Activated naive CD8-positive, alpha-beta T cell treated with anti-CD3 and anti-CD28 coated beads, Interleukin-2, amount 10 ng/mL, durations not matched to agents 7 days and 5 days (primary cell): ENCODE results near the gene XCL2. TPM values are rescaled to one million over a fixed set of nuclear protein-coding genes. Genes with fewer than 3 reads are reported as not detected.
"Not testable (repeated sequence)": the region's sequence is repeated elsewhere in the genome, so short reads cannot be mapped to it uniquely, and the experiment has no call there.

ENCODE experiments used
- ATAC-seq: fragments of 150-1000 bp; cut with Tn5 transposase; one replicate; pipeline ENCODE4 v1.10.0; 2021; ENCODE audit warnings: low read depth, moderate library complexity
- POLR2A ChIA-PET: fragments of 350-600 bp; sonication (Branson Sonifier 250); formaldehyde crosslinking; loops from one replicate; lab custom pipeline; 2021; ENCODE audit warnings: antibody characterized with exemption; lab: Charles Lee
- DNase-seq: peaks from one replicate; pipeline ENCODE4 v3.0.0; 2021
- H3K27ac Mint-ChIP-seq: one replicate; pipeline ENCODE4 v1.8.0; 2022; ENCODE audit warnings: mild to moderate bottlenecking, mixed read lengths
- H3K27me3 Mint-ChIP-seq: one replicate; pipeline ENCODE4 v1.8.0; 2022; ENCODE audit warnings: mild to moderate bottlenecking, moderate library complexity, mixed read lengths
- H3K36me3 Mint-ChIP-seq: one replicate; pipeline ENCODE4 v1.8.0; 2021; ENCODE audit warnings: mild to moderate bottlenecking, mixed read lengths
- H3K4me1 Mint-ChIP-seq: one replicate; pipeline ENCODE4 v1.8.0; 2021; ENCODE audit warnings: mixed read lengths
- H3K4me3 Mint-ChIP-seq: one replicate; pipeline ENCODE4 v1.8.0; 2022; ENCODE audit warnings: mild to moderate bottlenecking, moderate library complexity, mixed read lengths
- H3K9me3 Mint-ChIP-seq: one replicate; pipeline ENCODE4 v1.8.0; 2021; ENCODE audit warnings: mixed read lengths
- total RNA-seq, 2 experiments: library from RNA; stranded (reverse); gene quantifications; one replicate each; pipeline ENCODE4 v1.2.3, GENCODE V29; 2021

Gene XCL2
- total RNA-seq, 2 experiments from 2014 or later = 15.4 to 19.3 TPM

DNA sequence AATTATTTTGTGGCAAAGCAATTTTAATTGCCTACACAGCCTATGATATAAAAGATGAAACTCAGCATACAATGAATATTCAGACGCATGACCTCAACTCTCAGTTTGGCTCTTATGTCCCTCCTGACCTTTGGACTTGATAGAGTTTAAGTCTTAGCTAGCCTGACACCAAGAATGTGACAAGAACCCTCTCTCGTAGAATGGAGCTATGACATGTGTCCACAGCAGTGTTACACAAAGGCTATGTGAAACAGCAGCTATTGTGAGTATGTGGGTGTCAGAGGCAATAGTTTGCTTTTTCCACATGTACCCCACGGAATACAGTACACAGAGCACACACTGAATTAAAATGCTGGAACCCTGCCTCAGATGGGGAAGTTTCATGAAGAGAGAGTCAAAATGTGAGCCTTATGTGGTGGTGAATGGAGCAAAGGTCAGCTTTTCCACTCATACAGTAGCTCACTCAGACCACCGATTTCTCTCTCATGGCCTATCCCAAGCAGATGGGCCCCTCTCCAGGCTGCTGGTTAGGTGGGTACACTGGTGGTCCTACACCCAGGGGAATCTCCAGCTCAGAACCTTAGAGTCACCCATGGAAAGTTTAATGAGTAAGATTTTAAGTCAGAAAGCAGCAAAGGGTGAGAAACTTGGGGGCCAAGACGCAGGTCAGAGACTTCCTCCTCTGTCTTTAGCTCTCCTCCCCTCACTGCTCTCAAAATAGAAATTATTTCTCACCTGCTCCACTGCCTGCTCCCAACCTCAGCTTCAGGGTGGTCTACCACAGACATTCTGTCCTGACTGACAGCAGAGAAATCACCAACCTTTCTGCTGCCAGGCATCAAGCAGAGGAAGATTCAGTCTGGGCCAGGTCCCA, 10.1 kb upstream of the XCL2 start:
- Mint-ChIP-seq H3K36me3 (peaks cover 22% of the 10 kb centered on the region), H3K9me3 (peaks cover 4% of the 10 kb centered on the region), H3K4me1 (peaks cover 52% of the 10 kb centered on the region), H3K4me3 (peak overlapping the region; percentile 26), H3K27ac (peak overlapping the region; percentile 74), H3K27me3 (no peaks in the 10 kb centered on the region)
- no peak for DNase-seq
- POLR2A ChIA-PET = interaction anchor here (1.2 to 2.4 kb wide), 3 partner anchors 18 to 814 kb away, joined by 3 to 10 read pairs (median 6); partner anchors contain the start of genes BLZF1 and NME7
- peak; percentile 37 for ATAC-seq

DNA sequence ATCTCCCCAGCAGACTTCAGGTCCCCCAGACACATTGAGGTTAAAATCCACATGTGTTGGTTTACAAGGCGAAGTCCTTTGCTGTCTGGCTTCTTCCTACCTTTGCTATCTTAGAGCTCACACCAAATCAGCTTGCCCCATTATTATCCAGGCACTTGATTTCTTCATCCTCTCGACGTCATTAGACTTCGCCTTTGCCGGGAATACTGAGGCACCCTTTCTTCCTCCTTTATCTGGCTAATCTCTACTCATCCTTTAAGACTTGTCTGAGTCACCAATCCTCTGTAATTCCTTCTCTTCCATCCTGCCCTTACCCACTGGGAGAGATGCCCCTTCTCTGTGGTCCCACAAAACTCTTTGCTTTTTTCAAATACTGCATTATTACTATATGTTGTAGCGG, 9.2 kb upstream of the XCL2 start:
- Mint-ChIP-seq H3K4me3 (no peak overlapping the region), H3K27ac (no peak overlapping the region), H3K27me3 (no peaks in the 10 kb centered on the region), H3K36me3 (peaks cover 31% of the 10 kb centered on the region), H3K9me3 (peaks cover 10% of the 10 kb centered on the region), H3K4me1 (peaks cover 46% of the 10 kb centered on the region)
- DNase-seq (no peak), ATAC-seq (no peak)
- POLR2A ChIA-PET = interaction anchor here (1.6 kb wide), 1 partner anchor 17 kb away, joined by 4 read pairs; no protein-coding TSS in a partner anchor

DNA sequence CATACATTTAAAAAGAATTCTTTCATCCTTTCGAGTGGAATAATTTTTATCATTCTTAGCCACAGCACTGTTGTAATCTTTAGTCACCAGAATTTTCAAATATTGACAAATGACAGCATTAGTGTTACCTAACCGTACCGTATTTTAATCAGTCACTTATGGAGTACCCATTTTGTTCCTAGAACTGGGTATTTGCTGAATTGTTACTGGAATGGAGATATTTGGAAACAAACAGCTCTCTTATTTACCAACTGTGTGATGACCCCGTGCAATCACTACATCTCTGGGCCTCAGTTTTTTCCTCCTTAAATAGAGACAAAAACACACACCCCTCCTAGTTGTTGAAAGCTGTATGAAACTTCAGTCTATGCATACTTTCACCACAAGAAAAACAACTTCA, 7.9 kb upstream of the XCL2 start:
- DNase-seq (no peak), ATAC-seq (no peak)
- no peaks in the 10 kb centered on the region for H3K27me3 Mint-ChIP-seq
- peaks cover 36% of the 10 kb centered on the region for H3K36me3 Mint-ChIP-seq
- POLR2A ChIA-PET = interaction anchor here (1.6 kb wide), 1 partner anchor 16 kb away, joined by 4 read pairs; no protein-coding TSS in a partner anchor
- peaks cover 15% of the 10 kb centered on the region for H3K9me3 Mint-ChIP-seq
- no peak overlapping the region for H3K27ac Mint-ChIP-seq
- peaks cover 39% of the 10 kb centered on the region for H3K4me1 Mint-ChIP-seq
- no peak overlapping the region for H3K4me3 Mint-ChIP-seq

DNA sequence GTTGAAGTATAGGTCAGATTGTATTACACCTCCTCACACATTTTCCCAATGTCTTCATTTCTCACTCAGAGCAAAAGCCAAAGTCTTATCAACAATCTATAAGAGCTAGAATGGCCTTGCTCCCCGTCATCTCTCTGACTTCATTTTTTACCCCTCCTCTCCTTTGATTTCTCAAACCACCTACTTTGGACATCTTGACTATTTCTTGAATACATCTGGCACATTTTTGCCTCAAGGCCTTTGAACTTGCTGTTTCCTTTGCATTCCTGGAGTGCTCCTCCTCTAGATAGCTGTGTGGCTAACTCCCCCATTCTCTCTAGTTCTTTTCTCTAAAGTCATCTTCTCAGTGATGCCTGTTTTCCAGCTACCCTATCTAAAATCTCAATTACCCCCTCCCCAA, 7.2 kb upstream of the XCL2 start:
- Mint-ChIP-seq H3K9me3 (peaks cover 15% of the 10 kb centered on the region), H3K27me3 (no peaks in the 10 kb centered on the region), H3K4me1 (peaks cover 35% of the 10 kb centered on the region), H3K4me3 (no peak overlapping the region), H3K36me3 (peaks cover 38% of the 10 kb centered on the region), H3K27ac (no peak overlapping the region)
- no peak for DNase-seq
- POLR2A ChIA-PET = no interaction called here
- ATAC-seq = no peak

DNA sequence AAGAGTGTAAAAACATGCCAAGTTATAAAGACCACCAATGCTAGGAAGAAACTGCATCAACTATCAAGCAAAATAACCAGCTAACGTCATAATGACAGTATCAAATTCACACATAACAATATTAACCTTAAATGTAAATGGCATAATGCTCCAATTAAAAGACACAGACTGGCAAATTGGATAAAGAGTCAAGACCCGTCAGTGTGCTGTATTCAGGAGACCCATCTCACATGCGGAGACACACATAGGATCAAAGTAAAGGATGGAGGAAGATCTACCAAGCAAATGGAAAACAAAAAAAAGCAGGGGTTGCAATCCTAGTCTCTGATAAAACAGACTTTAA, 2.7 kb upstream of the XCL2 start:
- DNase-seq, H3K27ac Mint-ChIP-seq: not testable (repeated sequence)

DNA sequence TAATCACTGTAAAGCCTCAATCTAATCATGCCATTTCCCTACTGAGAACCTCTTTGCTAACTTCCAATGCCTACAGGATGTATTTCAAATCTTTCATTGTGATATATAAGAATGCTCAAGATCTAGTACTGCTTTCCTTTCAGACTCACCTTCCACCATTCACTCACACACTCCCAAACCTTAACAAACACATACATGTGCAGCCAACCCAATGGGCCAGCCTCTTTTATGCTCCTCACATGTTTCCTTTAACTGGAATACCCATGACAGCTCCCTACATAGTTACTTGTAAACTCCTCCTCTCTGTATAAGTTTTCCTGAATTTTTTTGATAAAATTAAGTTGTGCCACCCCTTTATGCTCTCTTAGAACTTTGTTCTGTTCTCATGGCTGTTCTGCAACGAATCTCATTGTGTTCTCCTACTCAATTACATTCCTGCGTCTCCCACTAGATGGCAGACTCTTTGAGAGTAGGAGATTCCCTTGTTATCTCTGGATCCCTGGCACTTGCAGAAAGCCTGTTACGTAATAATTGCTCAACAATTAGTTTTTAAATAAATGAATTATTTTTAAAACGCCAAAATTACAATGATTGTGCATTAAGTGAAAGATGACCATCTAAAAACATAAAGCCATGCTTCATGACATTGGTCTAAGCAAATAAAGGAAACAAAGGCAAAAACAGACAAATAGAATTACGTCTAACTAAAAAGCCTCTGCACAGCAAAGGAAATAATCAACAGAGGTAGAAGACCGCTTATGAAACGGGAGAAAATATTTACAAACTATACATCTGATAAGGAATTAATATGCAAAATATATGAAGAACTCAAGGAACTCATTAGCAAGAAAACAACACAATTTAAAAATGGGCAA, 2.1 kb upstream of the XCL2 start:
- POLR2A ChIA-PET, H3K27me3 Mint-ChIP-seq, H3K27ac Mint-ChIP-seq, DNase-seq, H3K4me3 Mint-ChIP-seq: not testable (repeated sequence)
- Mint-ChIP-seq H3K4me1 (peaks cover 27% of the 10 kb centered on the region), H3K36me3 (peaks cover 39% of the 10 kb centered on the region), H3K9me3 (peaks cover 15% of the 10 kb centered on the region)
- peak; percentile 34 for ATAC-seq

More for the DNA sequence above, 2.7 kb upstream of the XCL2 start:
- Mint-ChIP-seq H3K9me3 (peaks cover 15% of the 10 kb centered on the region), H3K4me1 (peaks cover 24% of the 10 kb centered on the region), H3K36me3 (peaks cover 34% of the 10 kb centered on the region)
- POLR2A ChIA-PET, H3K4me3 Mint-ChIP-seq, ATAC-seq, H3K27me3 Mint-ChIP-seq: not testable (repeated sequence)

DNA sequence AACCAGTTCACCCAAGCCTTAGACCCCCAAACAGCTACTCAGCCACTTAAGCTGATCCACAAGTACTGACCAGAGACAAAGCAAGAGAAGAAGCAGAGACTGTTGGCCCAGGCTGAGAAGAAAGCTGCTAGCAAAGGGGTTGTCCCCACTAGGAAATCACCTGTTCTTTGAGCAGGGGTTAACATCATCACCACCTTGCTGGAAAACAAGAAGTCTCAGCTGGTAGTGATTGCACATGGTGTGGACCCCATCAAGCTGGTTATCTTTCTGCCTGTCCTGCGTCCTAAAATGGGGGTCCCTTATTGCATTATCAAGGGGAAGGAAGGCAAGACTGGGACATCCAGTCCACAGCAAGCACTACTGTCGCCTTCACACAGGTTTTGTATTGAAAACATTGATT, 819 bp downstream of the XCL2 start:
- peaks cover 27% of the 10 kb centered on the region for H3K4me1 Mint-ChIP-seq
- peak overlapping the region; percentile 50 for H3K4me3 Mint-ChIP-seq
- peaks cover 12% of the 10 kb centered on the region for H3K9me3 Mint-ChIP-seq
- POLR2A ChIA-PET, H3K27ac Mint-ChIP-seq, DNase-seq, H3K27me3 Mint-ChIP-seq: not testable (repeated sequence)
- ATAC-seq = peak; percentile 34
- peaks cover 45% of the 10 kb centered on the region for H3K36me3 Mint-ChIP-seq

DNA sequence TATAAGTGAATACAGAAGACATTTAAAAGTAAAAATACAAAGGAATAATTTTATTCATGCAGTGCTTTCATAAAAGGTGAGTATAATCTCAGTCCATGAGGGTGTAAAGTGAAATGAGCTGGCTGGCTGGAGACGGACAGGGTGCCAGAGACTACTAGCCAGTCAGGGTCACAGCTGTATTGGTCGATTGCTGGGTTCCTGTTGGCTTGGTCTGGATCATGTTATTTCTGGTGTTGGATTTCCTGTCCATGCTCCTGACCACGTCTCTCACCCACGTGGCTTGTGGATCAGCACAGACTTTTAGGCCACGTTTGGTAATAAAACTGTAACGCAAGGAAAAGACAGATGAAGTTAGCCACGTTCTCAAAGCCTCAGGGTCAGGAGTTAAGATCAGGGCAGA, 3.0 kb downstream of the XCL2 start:
- Mint-ChIP-seq H3K4me1 (peaks cover 41% of the 10 kb centered on the region), H3K36me3 (peaks cover 48% of the 10 kb centered on the region), H3K9me3 (peaks cover 13% of the 10 kb centered on the region)
- ATAC-seq, DNase-seq, H3K27ac Mint-ChIP-seq, H3K4me3 Mint-ChIP-seq, H3K27me3 Mint-ChIP-seq, POLR2A ChIA-PET: not testable (repeated sequence)

DNA sequence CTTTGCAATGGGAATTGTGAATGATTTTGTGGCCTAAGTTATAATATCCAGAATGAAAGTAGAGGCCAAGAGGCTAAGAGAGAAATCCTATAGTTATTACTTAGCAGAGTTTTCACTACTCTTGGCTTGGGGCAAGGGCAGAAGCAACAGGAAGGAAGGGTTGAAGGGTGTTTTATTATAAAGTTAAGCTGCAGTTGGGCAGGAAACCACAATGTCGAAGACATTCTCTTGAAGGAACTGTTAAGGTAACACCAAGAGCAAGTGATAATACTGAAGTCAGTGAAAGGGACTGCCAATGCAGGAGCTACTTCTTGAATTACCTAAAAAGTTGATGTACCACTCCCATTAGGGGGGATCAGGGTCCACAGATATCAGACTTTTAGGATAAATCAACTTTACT, 8.3 kb downstream of the XCL2 start:
- Mint-ChIP-seq H3K4me1 (peaks cover 59% of the 10 kb centered on the region), H3K27ac (peak overlapping the region; percentile 92), H3K9me3 (peaks cover 14% of the 10 kb centered on the region), H3K36me3 (peaks cover 39% of the 10 kb centered on the region), H3K27me3 (peaks cover 2% of the 10 kb centered on the region), H3K4me3 (peak overlapping the region; percentile 67)
- POLR2A ChIA-PET = interaction anchor here (0.8 to 3.7 kb wide), 13 partner anchors 10 to 95 kb away, joined by 3 to 45 read pairs (median 5); no protein-coding TSS in a partner anchor
- DNase-seq (no peak), ATAC-seq (peak; percentile 87)

DNA sequence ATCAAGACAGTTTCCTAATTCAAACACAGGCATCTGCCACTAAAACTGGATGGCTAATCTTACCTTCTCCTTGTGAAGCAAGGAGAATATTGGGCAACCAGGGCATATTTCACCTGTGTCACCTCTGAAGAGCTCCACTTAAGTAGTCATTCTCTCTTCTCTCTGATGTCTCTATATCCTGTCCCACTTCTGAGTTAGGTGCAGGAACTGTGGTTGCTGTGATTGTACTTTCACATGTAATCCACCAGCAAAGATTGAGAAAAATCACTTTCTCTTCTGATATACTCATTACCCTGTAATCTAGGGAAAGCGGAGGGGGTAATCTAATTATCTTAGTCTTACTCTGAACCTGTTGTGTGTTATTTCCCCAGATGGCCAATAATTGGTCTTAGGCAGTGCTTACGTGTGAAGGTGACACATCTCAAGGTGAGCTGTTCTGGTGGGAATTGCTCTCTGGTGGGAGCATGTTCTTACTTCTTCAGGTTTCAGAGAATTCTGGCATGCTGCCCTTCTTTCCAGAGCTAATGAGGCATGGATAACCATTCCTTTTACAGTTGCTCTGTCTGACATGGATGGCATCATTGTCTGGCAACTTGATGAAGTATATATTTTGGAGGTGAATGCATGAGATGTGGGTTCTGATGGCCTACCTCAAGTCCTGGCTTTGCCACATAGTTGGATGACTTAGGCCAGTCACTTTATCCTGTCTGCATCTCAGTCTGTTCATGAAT, 12.0 kb downstream of the XCL2 start:
- H3K4me1 Mint-ChIP-seq = peaks cover 54% of the 10 kb centered on the region
- H3K4me3 Mint-ChIP-seq = peak overlapping the region; percentile 61
- DNase-seq (no peak), ATAC-seq (peak; percentile 86)
- H3K36me3 Mint-ChIP-seq = peaks cover 7% of the 10 kb centered on the region
- peaks cover 2% of the 10 kb centered on the region for H3K27me3 Mint-ChIP-seq
- POLR2A ChIA-PET = interaction anchor here (2.3 to 3.5 kb wide), 2 partner anchors 10 to 17 kb away, joined by 9 to 15 read pairs; no protein-coding TSS in a partner anchor
- H3K27ac Mint-ChIP-seq = peak overlapping the region; percentile 72
- H3K9me3 Mint-ChIP-seq = peaks cover 2% of the 10 kb centered on the region

DNA sequence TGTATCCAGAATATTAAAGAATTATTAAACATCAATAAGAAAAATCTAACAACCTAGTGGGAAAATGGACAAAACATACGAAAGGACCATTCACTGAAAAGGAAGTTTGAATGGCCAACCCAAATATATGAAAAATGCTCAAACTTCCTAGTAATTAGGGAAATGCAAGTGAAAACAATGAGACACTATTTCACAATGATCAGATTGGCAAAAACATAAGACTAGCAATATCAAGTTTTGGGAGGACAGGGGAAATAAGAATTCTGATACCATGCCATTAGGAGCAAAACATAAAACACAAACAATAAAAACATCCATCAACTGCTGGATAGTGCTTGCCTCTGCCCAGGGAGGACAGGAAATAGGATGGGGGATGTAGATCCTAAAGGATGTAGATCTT, 14.3 kb downstream of the XCL2 start:
- Mint-ChIP-seq H3K27me3 (peaks cover 2% of the 10 kb centered on the region), H3K4me3 (no peak overlapping the region), H3K9me3 (peaks cover 5% of the 10 kb centered on the region), H3K27ac (no peak overlapping the region), H3K36me3 (peaks cover 10% of the 10 kb centered on the region), H3K4me1 (peaks cover 41% of the 10 kb centered on the region)
- POLR2A ChIA-PET = interaction anchor here (3.5 kb wide), 1 partner anchor 8 kb away, joined by 15 read pairs; no protein-coding TSS in a partner anchor
- ATAC-seq (no peak), DNase-seq (no peak)

DNA sequence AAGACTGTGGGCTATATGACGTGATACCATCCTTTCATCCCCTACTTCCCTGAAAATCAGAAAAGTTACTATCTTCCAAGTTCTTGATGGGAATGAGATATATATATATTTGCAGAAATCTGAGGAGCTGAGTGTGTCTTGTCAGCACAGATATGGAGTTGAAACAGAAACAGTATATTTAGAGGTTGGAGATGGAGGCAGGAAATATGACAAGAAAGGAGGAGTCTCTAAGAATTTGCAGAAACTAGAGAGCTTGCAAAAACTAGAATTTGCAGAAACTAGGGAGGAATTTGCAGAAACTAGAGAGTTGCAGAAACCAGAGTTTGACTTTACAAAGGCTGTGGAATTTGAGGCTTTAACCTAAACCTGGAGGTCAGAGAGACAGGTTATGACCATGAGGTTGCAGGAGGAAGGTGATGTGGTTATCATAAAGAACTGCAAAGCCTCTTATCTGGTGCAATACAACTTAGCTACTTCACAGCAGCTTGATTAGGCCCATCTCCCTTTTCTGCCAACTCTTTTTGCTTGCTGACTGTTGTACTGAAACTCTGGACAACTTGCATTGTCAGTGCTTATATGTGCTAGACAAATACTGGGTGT, 22.3 kb downstream of the XCL2 start:
- DNase-seq (no peak), ATAC-seq (peak; percentile 63)
- POLR2A ChIA-PET = interaction anchor here (1.0 to 3.1 kb wide), 10 partner anchors 10 to 81 kb away, joined by 3 to 45 read pairs (median 8); no protein-coding TSS in a partner anchor
- peaks cover 13% of the 10 kb centered on the region for H3K9me3 Mint-ChIP-seq
- H3K27me3 Mint-ChIP-seq = no peaks in the 10 kb centered on the region
- peak overlapping the region; percentile 83 for H3K4me3 Mint-ChIP-seq
- peaks cover 34% of the 10 kb centered on the region for H3K36me3 Mint-ChIP-seq
- peaks cover 55% of the 10 kb centered on the region for H3K4me1 Mint-ChIP-seq
- peak overlapping the region; percentile 90 for H3K27ac Mint-ChIP-seq
